HCT116 (cell line): ENCODE results near the gene ZDHHC19.

Experiments
- CTCF ChIP-seq, 3 experiments: fragments of 200-600 bp in 1 of 3; sonication (generic) in 1 of 3; IDR thresholded peaks in 2 of 3; conservative IDR thresholded peaks in 1 of 3; 2 replicates each; pipeline ENCODE4 v1.5.1; 2012 to 2017; ENCODE audit warnings: low read depth in 2 of 3, low read length in 2 of 3, antibody characterized with exemption in 1 of 3, borderline replicate concordance in 1 of 3, control low read depth in 1 of 3, mild to moderate bottlenecking in 1 of 3, mixed read lengths in 1 of 3, mixed run types in 1 of 3, moderate library complexity in 1 of 3; ENCODE audit not compliant: insufficient read depth in 1 of 3
- EZH2 ChIP-seq: fragments of 200-600 bp; sonication (generic); IDR thresholded peaks from 2 replicates; pipeline ENCODE4 v1.6.1; 2017; ENCODE audit warnings: antibody characterized with exemption, mixed run types
- POLR2A ChIP-seq: IDR thresholded peaks from 2 replicates; pipeline ENCODE4 v1.7.0; 2011; ENCODE audit warnings: borderline replicate concordance; ENCODE audit not compliant: insufficient read depth, insufficient read length; ENCODE audit errors: extremely low read depth
- TCF7L2 ChIP-seq: IDR thresholded peaks from 2 replicates; pipeline ENCODE4 v1.7.0; 2011; ENCODE audit warnings: borderline replicate concordance, inconsistent platforms; ENCODE audit not compliant: insufficient read depth, insufficient read length; ENCODE audit errors: extremely low read depth

DNA sequence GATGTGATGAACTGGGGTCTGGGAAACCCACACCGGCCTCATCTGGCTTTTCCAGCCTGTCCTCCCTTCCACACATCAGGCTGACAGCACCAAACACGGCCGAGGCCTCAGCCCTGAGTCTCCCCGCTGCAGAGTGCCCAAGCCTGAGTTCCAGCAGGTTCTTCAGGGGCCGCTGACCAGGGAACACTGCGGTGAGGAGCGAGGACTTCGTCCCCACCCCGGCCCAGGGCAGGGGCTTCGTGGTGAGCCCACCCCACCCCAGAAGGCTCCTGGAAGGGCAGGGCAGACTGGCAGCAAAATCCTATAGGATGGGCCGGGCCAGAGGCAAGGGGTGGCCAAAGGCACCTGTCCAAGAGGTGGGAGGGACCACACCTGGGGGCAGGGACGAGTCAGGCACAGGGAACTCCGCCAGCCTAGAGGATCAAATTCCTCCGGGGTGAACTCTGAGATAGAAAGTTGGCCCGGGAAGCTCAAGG, 4.9 kb upstream of the ZDHHC19 start, which contains the start of gene SLC51A:
- TF ChIP-seq CTCF (IDR thresholded peaks at IDR 0.05 in 2 of 3, conservative IDR thresholded peaks at IDR 0.05 in 1 of 3; ENCODE audit: borderline replicate concordance in 1 of 3, insufficient read depth in 1 of 3, low read depth in 2 of 3, low read length in 2 of 3) = no peak
- no peak for TF ChIP-seq EZH2
- TF ChIP-seq TCF7L2 = no peak
- no peak for TF ChIP-seq POLR2A
